KOPT-K1 (cell line): Measurements from ENCODE around the gene C18orf32.
"Not testable (repeated sequence)": the region's sequence is repeated elsewhere in the genome, so short reads cannot be mapped to it uniquely, and the experiment has no call there.

ENCODE experiments used
- H3K27ac ChIP-seq: fragments of 200-600 bp; sonication (generic); 2 replicates; pipeline ENCODE4 v1.5.1; 2016; ENCODE audit warnings: antibody characterized with exemption, mild to moderate bottlenecking, low read depth, low read length; ENCODE audit not compliant: poor library complexity, severe bottlenecking
- H3K36me3 ChIP-seq: fragments of 200-600 bp; sonication (generic); 2 replicates; pipeline ENCODE4 v1.5.1; 2017; ENCODE audit warnings: antibody characterized with exemption, mild to moderate bottlenecking, low read length, moderate library complexity; ENCODE audit not compliant: insufficient read depth
- H3K9me3 ChIP-seq: fragments of 200-600 bp; sonication (generic); 2 replicates; pipeline ENCODE4 v1.5.1; 2017; ENCODE audit warnings: antibody characterized with exemption, low read length, mild to moderate bottlenecking; ENCODE audit not compliant: insufficient read depth, poor library complexity, severe bottlenecking

Gene C18orf32

GRCh38 chr18:49464718-49465598 lies 22.1 kb downstream of the C18orf32 start:
- Histone ChIP-seq H3K27ac (no peak overlapping the region), H3K36me3 (no peaks in the 10 kb centered on the region), H3K9me3 (no peaks in the 10 kb centered on the region)

- Histone ChIP-seq H3K9me3 (no peaks in the 10 kb centered on the region), H3K27ac (no peak overlapping the region), H3K36me3 (no peaks in the 10 kb centered on the region)
Observed at GRCh38 chr18:49461602-49461977, 25.4 kb downstream of the C18orf32 start.

GRCh38 chr18:49460976-49461601 lies 25.9 kb downstream of the C18orf32 start:
- Histone ChIP-seq H3K36me3 (no peaks in the 10 kb centered on the region), H3K27ac (peak overlapping the region; percentile 74), H3K9me3 (no peaks in the 10 kb centered on the region)

GRCh38 chr18:49459404-49460171 lies 27.4 kb downstream of the C18orf32 start:
- no peaks in the 10 kb centered on the region for H3K9me3 ChIP-seq
- no peaks in the 10 kb centered on the region for H3K36me3 ChIP-seq
- H3K27ac ChIP-seq, result peak overlapping the region; percentile 74

- Histone ChIP-seq H3K27ac (no peak overlapping the region), H3K36me3 (peaks cover 14% of the 10 kb centered on the region), H3K9me3 (peaks cover 5% of the 10 kb centered on the region)
Observed at GRCh38 chr18:49457616-49458015, 29.4 kb downstream of the C18orf32 start.

- Histone ChIP-seq H3K36me3 (peaks cover 22% of the 10 kb centered on the region), H3K9me3 (peaks cover 14% of the 10 kb centered on the region), H3K27ac (no peak overlapping the region)
Observed at GRCh38 chr18:49456794-49457193, 30.2 kb downstream of the C18orf32 start.

- Histone ChIP-seq H3K36me3 (peaks cover 25% of the 10 kb centered on the region), H3K9me3 (peaks cover 41% of the 10 kb centered on the region)
- not testable (repeated sequence) for H3K27ac ChIP-seq
Observed at GRCh38 chr18:49452534-49452933, 34.5 kb downstream of the C18orf32 start.

- H3K36me3 ChIP-seq, result peaks cover 13% of the 10 kb centered on the region; the same call in 1 of the 2 replicates
- H3K27ac ChIP-seq, result no peak overlapping the region
- peaks cover 37% of the 10 kb centered on the region for H3K9me3 ChIP-seq
Observed at GRCh38 chr18:49447810-49448745, 39.0 kb downstream of the C18orf32 start.

GRCh38 chr18:49446481-49446880 lies 40.6 kb downstream of the C18orf32 start:
- Histone ChIP-seq H3K36me3 (no peaks in the 10 kb centered on the region), H3K9me3 (peaks cover 24% of the 10 kb centered on the region), H3K27ac (no peak overlapping the region)

GRCh38 chr18:49444581-49444980 lies 42.5 kb downstream of the C18orf32 start:
- peaks cover 9% of the 10 kb centered on the region for H3K9me3 ChIP-seq
- no peak overlapping the region for H3K27ac ChIP-seq
- H3K36me3 ChIP-seq, result no peaks in the 10 kb centered on the region

GRCh38 chr18:49443837-49444236 lies 43.2 kb downstream of the C18orf32 start:
- Histone ChIP-seq H3K27ac (no peak overlapping the region), H3K9me3 (peaks cover 4% of the 10 kb centered on the region), H3K36me3 (no peaks in the 10 kb centered on the region)

GRCh38 chr18:49441338-49441938 lies 45.6 kb downstream of the C18orf32 start:
- Histone ChIP-seq H3K36me3 (no peaks in the 10 kb centered on the region), H3K9me3 (no peaks in the 10 kb centered on the region), H3K27ac (no peak overlapping the region)

- no peaks in the 10 kb centered on the region for H3K9me3 ChIP-seq
- no peak overlapping the region for H3K27ac ChIP-seq
- H3K36me3 ChIP-seq, result 0 out of 2 replicates have a peak, but pooled peaks cover 2% of the 10 kb centered on the region
Observed at GRCh38 chr18:49435170-49435569, 51.9 kb downstream of the C18orf32 start.

- H3K27ac ChIP-seq, result no peak overlapping the region
- H3K36me3 ChIP-seq, result peaks cover 28% of the 10 kb centered on the region
- H3K9me3 ChIP-seq, result no peaks in the 10 kb centered on the region
Observed at GRCh38 chr18:49432602-49433001, 54.4 kb downstream of the C18orf32 start.
